Limb (tissue), 2 donors: Measurements from ENCODE around the gene ENTHD1.
"Not testable (repeated sequence)": the region's sequence is repeated elsewhere in the genome, so short reads cannot be mapped to it uniquely, and the experiment has no call there.

Experiments
- DNase-seq, 2 donors: peaks; one replicate each; pipeline ENCODE4 v3.0.0-alpha.2; 2016; ENCODE audit errors: extremely low spot score in 2 of 2

The ENTHD1 gene

GRCh38 chr22:39852799-39853198 lies 40.8 kb downstream of the ENTHD1 start:
- no peak for DNase-seq

- DNase-seq: no peak
These were observed 41.8 kb downstream of the ENTHD1 start for GRCh38 chr22:39851606-39852315.

- no peak for DNase-seq
These were observed 46.1 kb downstream of the ENTHD1 start for GRCh38 chr22:39847477-39847876.

GRCh38 chr22:39846539-39846938 lies 47.0 kb downstream of the ENTHD1 start:
- DNase-seq: not testable (repeated sequence)

GRCh38 chr22:39845529-39845928 lies 48.0 kb downstream of the ENTHD1 start:
- no peak for DNase-seq

- no peak for DNase-seq
These were observed 53.5 kb downstream of the ENTHD1 start for GRCh38 chr22:39839917-39840510.

- no peak for DNase-seq
These were observed 54.4 kb downstream of the ENTHD1 start for GRCh38 chr22:39839204-39839603.

GRCh38 chr22:39833610-39834009 lies 60.0 kb downstream of the ENTHD1 start:
- DNase-seq: no peak

- no peak for DNase-seq
These were observed 60.5 kb downstream of the ENTHD1 start for GRCh38 chr22:39833093-39833492.

GRCh38 chr22:39832627-39833074 lies 60.9 kb downstream of the ENTHD1 start:
- no peak for DNase-seq

GRCh38 chr22:39825661-39826102 lies 67.9 kb downstream of the ENTHD1 start:
- no peak for DNase-seq

GRCh38 chr22:39821008-39821407 lies 72.6 kb downstream of the ENTHD1 start:
- DNase-seq: no peak

GRCh38 chr22:39820256-39820655 lies 73.3 kb downstream of the ENTHD1 start:
- no peak for DNase-seq

GRCh38 chr22:39819429-39819828 lies 74.1 kb downstream of the ENTHD1 start:
- DNase-seq: no peak

GRCh38 chr22:39818094-39818493 lies 75.5 kb downstream of the ENTHD1 start:
- no peak for DNase-seq

- peak in 1 of 2 donors; percentile 6 for DNase-seq
These were observed 77.6 kb downstream of the ENTHD1 start for GRCh38 chr22:39815932-39816331.

GRCh38 chr22:39814899-39815298 lies 78.7 kb downstream of the ENTHD1 start:
- DNase-seq: no peak

GRCh38 chr22:39809772-39810557 lies 83.6 kb downstream of the ENTHD1 start:
- DNase-seq: no peak

- DNase-seq: no peak
These were observed 85.5 kb downstream of the ENTHD1 start for GRCh38 chr22:39808081-39808480.

GRCh38 chr22:39806109-39806508 lies 87.5 kb downstream of the ENTHD1 start:
- no peak for DNase-seq

- no peak for DNase-seq
These were observed 88.4 kb downstream of the ENTHD1 start for GRCh38 chr22:39805117-39805516.

GRCh38 chr22:39802682-39803081 lies 90.9 kb downstream of the ENTHD1 start:
- DNase-seq: no peak
